HG02571 (cell line): ENCODE results near the gene MYH15.

ENCODE experiments used
- ATAC-seq: cut with Tn5 transposase; IDR thresholded peaks from one replicate; pipeline ENCODE4 v1.9.1; 2021; ENCODE audit warnings: mild to moderate bottlenecking, moderate library complexity; ENCODE audit not compliant: unreplicated experiment

Gene MYH15

DNA sequence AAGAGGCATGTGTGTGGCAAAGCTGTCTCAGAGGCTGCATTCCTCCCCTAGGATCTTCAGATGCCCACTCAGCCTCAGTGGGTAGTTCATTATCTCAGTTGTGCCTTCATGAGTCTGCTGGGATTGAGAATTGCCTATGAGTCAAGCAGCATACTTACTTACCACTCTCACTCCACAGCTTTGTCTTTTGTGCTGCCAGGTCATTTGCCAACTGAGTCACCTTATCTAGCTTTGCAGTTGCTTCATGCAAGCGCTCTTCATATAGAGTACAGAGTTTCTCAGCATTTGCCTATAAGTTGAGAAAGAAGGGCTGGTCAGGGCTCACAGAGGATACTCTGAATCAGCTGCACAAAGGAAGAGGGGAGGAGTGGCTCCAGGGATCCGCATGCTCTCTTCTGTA lies 89.5 kb downstream of the MYH15 start:
- no peak for ATAC-seq

DNA sequence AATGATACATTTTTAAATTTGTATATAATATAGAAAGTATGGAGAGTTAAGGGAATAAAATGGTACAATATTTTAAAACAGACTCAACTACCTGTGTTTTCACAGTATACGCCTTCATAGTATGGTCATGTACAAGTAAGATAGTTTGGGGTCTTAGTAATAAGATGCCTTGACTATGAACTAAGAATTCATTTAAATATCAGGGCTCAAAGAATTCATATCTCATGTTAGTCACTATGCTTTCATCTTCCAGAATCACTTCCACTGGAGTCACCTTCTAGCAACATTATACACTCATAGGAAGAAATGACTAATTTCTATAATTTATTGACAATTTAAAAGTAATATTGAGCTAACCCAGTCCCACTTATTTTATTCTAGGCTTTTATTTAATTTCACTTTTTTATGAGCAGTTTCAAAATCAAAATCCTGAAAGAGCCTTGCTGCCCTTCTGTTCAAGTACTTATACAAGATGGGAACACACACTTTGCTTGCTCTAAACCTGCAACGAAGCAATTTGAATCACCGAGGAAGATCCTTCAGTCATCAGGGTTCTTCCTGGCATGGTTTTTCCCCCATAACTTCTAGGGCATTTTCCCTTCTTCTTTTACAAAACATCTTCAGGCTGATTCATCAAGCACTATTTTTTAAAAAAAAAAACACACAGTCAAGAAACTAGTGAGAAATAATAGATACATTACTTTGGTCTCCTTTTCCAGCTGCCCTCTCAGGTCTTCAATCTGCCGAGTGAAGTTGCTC lies 94.1 kb downstream of the MYH15 start:
- no peak for ATAC-seq

DNA sequence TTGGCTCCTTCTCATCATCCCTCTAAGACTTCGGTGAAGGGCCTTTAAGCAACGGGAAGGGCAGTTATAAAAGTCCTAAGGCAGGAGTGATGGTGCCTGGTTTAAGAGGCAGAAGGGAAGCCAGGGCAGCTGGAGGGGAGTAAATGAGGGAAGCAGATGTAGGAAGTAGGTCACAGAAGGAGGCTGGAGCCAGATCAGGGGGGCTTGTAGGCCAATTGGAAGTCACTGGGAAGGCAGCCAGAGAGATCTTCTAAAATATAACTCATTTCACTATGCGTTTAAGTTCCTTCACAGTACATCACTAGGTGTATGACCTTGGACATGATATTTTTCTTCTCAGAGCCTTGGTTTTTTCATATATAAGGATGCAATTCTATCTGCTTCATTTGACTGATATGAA lies 94.7 kb downstream of the MYH15 start:
- ATAC-seq, result no peak

DNA sequence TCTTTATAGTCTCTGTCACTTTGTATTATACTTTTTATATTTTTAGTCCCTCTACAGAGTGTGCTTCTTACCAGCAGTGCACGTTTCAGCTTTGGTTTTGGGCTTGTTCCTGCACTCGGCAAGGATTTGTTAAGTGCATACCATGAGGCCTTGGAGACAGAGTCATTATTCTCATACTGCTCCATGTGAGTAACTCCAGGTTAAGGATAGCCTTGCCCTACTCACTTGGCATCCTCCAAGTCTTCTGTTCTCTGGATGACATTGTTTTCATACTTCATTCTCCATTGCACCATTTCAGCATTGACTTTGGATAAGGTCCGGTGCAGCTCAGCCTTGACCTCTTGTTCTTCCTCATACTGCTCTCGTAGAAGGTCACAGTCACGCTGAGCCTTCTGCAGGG lies 96.4 kb downstream of the MYH15 start:
- ATAC-seq, result no peak

DNA sequence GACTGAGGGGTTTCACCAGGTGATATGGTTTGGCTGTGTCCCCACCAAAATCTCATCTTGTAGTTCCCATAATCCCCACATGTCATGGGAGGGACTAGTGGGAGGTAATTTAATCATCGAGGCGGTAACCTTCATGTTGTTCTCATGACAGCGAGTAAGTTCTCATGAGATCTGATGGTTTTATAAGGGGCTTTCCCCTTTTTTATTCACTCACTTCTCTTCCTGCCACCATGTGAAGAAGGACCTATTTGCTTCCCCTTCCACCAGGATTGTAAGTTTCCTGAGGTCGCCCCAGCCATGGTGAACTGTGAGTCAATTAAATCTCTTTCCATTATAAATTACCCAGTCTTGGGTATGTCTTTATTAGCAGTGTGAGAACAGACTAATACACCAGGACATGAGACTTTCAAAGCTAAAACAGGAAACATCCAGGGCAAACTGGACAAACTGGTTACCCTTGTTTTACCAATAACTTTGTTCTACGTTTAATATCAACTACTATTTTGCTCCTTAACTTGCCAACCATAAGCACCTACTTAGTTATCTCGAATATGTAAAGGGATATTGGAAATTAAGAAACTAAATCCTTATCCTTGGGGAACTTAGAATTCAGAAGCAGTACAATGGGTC lies 98.2 kb downstream of the MYH15 start:
- no peak for ATAC-seq

DNA sequence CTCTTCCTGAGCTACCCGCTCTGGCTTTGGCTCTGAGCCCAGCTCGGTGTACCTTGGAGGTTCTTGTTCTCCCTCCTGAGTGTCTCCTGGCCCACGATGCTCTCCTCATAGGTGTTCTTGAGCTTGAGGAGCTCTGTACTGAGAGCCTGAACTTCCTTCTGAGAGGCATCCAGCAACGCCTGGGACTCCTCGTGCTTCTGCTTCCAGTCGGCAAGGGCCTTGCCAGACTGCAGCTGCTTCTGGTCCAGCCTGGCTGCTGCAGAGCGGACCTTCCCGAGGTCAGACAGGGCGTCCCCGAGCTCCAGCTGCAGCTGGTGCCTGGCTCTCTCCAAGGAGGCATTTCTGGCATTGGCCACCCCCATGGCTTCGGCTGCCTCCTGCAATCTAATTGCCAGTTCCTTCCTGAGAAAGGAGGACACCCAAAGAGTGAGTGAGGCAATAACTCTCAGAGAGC lies 99.8 kb downstream of the MYH15 start:
- no peak for ATAC-seq

DNA sequence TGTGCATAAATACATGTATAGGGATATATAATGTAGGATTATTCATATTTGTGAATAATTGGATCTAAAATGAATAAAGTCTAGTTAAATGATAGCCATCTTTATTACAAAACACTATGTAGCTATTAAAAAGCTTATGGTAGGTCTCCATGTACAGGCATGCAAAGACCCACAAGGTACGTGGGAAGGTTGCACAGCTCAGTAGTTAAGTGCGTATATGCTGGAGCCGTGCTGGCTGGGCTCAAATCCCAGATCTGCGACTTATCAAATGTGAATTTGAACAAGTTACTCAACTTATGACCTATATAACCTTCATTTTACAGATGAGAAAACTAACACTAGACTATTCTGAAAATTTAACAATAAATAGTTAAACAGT lies 100.6 kb downstream of the MYH15 start:
- ATAC-seq, result no peak

DNA sequence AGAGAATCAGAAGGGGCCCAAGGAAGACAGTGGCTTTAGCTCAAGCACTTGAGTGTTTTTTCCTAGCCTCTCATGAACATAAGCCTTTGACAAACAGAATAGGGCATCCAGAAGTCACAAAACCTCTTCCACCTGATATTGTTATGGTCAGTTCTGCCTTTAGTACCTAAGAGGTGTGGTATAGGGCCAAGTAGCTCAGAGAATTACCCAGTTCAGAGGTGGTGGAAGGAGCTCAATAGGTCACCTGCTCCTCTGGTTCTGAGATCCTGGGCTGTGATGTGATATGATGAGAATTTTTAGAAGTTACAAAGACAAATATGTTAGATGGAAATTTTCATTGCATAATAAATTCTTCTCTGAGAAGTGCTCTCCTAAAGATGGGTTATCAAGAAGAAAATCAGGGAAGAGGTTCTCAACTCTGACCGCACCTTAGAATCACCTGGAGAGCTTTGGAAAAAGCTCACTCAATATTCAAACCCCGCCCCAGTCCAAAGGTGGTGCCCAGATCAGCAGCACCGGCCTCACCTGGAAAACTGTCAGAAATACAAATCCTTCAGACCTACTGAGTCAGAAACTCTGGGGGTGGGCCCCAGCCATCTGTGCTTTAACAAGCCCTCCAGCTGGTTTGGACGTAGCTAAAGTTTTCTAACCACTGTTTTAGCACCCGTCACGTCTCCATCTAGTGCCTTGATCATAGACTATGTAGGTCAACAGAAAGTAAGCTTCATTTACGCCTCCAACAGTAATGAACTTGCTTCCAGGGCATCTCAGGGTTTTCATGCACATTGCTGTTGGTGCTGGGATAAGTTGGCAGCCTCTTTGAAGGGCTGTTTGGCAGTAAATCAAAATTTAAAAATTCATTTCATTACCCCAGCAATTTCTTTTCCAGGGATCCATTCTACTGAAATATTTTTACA lies 101.3 kb downstream of the MYH15 start:
- no peak for ATAC-seq

DNA sequence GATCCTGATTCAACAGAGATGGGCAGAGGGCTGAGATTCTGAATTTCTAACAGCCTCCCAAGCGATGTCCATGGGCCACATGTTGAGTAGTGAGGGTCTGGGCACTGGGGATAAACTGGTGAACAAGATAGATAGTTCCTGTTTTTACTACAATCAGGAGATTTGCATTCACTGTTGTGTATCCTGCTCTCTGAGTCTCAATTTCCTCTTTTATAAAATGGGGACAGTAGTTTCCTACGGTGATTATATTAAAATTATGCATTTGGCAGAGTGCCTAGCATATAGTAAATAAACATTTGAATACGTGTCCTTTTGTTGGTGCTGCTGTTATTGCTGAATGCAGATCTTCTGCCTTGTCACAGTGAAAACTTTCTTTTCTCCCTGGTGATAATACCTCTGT lies 102.5 kb downstream of the MYH15 start:
- no peak for ATAC-seq

DNA sequence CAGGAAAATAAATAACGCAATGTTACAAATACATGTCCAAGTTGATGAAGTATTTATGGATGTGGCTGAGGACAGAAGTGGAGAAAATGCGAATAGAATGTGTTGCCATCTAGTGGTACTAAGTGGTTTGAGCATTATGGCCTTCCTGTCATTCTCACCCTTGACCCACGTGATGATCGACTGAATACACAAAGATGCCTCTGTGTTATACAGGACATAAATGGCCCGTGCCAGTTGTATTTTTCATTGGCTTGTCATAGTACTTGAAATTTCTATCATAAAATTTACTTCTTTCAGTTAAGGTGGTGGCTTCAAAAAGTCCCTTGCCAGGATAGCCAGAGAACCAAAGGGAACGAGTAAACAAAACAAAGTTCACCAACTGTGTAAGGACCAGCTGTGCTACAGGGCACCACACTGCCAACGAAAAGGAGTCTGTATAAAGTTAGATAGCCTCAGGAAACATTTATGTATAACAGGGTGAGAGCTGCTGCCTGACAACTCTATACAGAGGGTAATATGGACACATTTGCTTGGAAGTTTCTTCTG lies 103.7 kb downstream of the MYH15 start:
- ATAC-seq, result peak; percentile 96

DNA sequence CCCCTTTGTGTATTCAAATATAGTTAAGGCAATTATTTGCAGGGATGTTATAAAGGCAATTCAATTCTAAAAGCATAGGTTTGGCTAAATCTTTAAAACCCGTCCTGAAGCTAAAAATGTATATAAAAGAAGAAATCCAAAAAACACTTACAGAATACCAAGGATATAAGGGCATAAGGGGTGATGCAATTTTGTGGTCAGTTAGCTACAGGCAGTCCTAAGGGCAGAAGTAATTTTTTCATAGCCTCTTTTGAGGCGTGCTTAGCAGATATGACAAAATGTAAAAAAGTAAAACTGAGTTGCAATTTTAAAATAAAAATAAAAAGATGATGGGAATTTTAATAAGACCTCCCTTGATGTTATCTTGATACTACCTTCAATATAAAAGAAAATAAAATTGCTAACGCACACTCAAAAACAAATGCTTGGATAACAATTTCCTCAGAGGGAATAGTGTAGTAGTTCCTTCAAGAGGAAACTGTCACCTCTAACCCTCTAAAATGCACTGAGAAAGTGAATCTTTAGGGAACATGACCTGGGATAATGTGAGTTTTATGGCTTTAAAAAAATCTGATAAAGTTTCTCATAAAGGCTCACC lies 104.2 kb downstream of the MYH15 start:
- no peak for ATAC-seq

DNA sequence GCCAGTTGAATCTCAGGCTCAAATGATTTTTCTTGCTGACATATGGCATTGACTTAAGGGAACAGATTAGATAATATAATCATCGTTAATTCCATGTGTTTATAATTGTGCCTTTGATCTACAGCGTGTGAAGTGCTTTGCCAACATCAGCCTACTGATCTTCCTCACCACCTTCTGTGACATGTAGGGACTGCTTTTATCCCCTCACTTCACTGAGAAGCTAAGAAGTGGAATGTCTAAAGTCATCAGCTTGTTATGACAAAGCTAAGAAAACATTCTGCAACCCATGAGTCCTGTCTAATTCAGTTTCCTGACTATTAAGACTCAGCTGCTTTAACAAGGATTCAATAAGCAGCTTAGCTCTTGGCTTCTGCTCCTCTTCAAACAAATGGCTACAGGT lies 106.0 kb downstream of the MYH15 start:
- ATAC-seq, result no peak

DNA sequence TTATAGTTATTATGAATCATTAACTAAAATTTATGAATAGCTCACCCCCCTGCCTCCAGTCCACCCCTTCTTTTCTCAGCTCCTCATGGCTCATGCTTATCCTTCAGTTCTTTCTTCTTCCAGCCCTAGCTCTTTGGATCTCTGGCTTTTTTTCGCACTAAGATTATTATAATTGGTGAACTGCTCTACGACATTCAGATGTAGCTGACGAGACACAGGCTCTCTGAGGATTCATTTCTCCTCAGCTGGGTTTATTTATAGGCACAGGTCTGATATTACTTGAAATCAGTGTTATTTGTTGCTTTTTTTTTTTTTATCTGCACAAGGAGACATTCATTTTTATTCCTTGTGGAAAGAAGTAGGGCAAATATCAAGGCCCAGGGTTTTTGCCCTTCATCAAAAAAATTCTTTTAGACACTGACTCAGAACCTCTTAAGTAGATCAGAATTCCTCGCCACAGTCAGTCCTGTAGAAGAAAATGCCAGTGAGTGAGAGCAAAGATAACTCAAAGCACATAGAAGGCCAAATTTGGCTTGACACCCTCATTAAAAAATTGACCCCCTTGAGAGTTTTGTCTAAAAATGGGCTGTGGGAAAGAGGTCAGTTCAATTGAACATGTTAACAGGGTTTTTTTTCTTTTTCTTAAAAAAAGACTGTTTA lies 106.6 kb downstream of the MYH15 start:
- no peak for ATAC-seq

DNA sequence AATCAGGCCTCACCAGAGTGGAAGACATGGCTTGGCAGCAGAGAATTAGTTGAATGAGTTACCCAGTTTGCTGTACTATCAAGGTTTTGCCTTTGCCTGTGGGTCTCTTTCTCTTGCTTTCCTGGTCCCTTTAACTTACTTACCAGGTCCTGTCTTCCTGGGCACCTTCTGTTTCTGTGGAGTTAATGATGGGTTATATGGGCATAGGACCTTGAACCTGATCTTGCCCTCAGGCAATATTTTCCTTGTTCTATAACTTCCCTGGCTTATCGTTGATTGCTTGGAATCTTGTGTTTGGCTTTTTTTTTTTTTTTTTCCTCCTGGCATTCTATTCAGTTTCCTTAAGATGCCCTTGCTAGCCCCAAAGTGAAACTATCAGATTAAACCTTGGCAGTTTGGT lies 107.2 kb downstream of the MYH15 start:
- ATAC-seq, result no peak

DNA sequence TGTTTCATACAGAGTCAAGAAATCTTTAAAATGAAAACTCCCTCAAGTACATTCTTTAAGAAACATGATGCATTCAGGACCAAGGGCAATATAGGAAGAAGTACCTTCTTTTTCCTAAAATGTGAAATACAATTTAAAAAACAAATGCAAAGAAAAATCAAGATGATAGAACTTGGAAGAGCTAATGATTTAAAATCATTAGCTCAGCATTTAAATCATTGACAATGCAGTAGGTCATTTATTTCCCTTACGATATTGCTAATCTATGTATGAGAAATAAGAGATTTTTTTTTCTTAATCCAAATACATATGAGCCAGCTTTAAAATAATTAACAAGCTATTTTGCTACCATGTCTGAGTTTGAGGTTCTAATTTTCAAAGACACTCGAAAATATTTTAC lies 108.6 kb downstream of the MYH15 start:
- no peak for ATAC-seq

DNA sequence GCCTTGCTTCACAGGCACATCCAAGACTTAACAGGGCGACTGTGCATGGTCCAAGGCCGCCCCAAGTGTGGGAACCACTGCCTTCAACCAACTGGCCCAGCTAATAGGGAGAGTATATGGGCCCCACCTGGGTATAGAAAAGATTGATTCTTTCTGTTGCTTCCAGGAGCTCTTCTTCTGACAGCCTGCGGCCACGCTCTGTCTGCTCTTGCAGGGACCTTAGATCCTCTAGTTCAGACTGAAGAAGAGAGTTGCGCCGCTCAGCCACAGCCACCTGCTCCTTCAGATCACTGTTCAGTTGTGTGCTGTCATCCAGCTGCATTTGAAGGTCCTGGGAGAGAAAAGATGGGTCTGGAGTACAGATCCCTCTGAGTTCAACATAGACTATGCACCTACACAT lies 111.9 kb downstream of the MYH15 start:
- ATAC-seq, result no peak

DNA sequence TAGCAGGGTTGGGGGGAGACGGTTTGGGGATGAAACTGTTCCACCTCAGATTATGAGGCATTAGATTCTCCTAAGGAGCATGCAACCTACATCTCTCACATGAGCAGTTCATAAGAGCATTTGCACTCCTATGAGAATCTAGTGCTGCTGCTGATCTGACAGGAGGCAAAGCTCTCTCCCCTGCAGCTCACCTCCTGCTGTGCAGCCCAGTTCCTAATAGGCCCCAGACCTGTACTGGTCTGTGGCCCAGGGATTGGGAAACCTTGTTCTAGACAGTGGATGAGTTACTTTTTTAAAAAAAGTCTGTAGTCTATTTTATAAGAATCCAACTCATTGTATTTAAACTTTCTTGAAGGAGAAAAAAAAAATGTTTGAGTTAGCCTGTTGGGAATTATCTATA lies 114.1 kb downstream of the MYH15 start:
- ATAC-seq, result no peak

DNA sequence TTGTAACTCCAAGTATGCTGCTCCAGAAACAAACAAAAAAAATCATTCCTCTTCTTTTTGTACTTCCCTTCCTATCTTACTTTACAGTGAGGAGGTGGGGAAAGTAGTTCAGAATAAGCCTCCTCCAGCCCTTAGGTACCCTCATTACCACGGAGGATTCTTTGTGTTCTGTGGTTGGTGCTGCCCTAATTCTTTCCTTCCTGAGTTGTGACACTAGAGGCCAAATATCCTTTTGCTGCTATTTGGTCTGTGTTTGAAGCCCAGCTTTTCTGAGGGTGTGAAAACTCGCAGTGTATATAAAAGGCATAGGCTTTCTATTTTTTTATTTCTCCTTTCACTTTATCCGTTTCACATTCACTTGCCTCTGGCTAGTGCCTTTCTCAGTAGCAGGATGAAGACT lies 115.8 kb downstream of the MYH15 start:
- ATAC-seq, result no peak

DNA sequence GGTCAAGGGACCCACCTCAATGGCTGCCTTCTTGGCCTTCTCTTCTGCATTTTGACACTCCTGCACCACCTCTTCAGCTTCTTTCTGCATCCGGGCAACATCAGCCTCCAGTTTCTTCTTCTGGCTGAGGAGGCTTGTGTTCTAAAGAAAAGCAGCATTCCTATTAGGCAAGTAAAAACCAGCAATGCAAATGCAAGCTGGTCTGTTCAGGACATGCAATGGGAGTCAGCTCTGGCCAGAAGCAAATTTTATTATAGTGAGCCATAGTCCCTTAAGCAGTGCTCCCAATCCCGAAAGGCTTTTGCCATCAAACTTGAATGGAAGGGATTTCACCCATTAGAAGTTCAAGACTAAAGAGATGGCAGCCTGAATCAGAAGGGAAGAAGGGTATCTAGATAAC lies 116.4 kb downstream of the MYH15 start:
- no peak for ATAC-seq

DNA sequence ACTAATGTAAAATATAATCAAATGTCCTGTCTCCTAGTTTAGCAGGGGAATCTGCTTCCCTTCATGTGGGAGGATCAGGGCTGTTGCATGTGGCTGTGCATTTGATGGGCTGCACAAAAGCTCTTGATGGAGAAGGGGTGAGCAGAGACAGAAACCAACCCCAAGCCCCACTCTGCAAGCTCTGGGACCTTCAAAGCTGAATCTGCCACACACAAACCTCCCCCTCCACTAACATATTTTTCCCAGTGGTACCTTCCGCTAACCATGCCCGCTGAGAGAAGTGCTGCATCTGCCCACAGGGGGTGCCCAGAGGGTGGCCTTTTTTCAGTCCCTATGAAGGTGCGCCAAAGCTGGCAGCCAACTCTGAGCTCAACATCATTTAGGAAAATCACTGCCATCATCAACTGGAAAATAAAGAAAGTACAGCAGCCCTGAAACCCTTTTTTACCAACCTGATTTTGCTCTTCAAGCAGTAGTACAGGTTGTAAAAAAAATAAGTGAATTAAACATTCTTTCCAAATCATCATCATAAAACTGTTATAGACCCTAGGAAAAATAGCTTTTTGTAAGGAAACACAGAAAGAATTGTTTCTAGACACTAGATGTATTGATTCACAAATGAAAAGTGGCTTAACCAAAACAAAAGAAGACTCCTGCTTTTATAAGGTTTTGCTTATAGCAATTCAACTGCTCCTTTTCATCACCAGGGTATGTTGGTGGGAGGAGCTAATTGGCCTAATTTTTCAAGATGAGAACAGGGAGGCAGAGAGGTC lies 117.1 kb downstream of the MYH15 start:
- no peak for ATAC-seq
